ENCODE results near the gene PCYOX1L.

The PCYOX1L gene

GRCh38 chr5:149414405-149415065, 56.7 kb downstream of the PCYOX1L start:
- DNase-seq (ENCODE audit: low read depth) = no peak
- no peak for TF ChIP-seq CTCF (IDR thresholded peaks at IDR 0.05; ENCODE audit: low read depth, low read length, missing control alignments)
- H3K4me3 ChIP-seq (ENCODE audit: low read depth, low read length) = no peak overlapping the region

DNA sequence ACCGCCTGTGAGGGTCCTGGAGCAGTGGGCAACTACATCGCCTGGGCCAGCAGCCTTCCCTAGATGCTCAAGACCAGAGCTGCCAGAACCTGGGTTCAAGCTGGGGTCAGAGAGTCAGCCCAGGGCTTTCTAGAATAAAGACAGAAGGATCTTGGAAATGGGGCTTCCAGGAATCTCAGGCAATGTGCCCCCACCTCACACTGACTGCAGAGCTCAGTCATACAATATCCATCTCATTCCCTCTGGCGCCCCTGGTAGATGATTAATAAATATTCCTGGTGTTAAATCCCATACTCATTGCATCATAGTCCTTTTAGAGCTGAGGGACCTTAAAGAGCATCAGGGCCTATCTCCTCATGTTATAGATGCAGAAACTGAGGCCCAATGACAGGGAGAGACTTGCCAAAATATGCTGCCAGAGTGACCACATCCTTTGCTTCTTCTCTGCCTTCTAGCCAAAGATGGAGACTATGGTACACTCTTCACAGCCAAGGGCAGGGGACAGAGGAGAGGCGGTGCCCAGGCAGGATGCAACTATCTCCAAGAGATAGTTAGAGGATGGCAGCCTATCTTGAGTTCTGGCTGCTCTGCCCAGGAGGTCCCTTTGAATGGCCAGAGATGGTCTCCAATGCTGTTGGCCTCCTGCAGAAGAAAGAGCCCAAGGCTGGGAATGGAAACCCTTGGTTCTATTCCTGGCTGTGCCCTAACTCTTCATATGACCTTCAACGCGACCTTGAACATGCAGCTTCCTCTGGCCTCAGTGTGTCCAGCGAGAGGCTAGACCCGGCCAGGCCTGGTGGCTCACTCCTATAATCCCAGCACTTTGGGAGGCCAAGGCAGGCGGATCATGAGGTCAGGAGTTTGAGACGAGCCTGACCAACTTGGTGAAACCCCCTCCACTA, 57.5 kb downstream of the PCYOX1L start:
- TF ChIP-seq CTCF (IDR thresholded peaks at IDR 0.05; ENCODE audit: low read depth, low read length, missing control alignments) = no peak
- no peak for DNase-seq (ENCODE audit: low read depth)
- H3K4me3 ChIP-seq (ENCODE audit: low read depth, low read length) = no peak overlapping the region

- DNase-seq (ENCODE audit: low read depth) = no peak
- TF ChIP-seq CTCF (IDR thresholded peaks at IDR 0.05; ENCODE audit: low read depth, low read length, missing control alignments) = no peak
- no peak overlapping the region for H3K4me3 ChIP-seq (ENCODE audit: low read depth, low read length)
Measured at GRCh38 chr5:149416987-149417710, 59.3 kb downstream of the PCYOX1L start.

DNA sequence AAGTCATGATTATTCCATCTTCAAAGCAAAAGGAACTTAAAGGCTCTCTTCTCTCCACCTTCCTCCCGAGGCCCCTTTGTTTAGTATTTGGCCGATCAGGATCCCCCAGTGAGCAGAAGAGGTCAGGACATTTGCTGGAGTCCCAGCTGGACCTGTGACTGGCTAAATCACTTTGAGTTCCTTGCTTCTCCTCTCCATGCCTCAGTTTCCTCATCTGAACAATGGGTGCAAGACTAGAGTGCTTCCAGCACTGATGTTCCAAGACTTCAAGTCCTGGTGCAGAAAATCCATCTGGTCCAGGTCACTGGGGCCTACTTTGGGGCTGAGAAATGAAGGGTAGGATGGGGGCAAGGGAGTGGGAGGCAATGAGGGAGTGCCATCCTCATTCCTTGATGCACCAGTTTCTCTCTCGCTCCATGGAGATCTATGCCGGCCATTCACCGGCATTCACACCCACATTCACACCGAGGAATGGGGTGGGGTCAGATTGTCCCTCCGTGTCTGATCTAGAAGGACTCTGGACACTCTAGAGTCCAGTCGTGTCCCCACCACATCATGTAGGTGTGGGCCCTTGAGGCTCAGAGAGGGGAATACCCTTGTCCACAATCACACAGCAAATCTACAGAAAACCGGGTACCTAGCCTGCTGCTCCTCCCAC, 60.0 kb downstream of the PCYOX1L start:
- H3K4me3 ChIP-seq (ENCODE audit: low read depth, low read length) = no peak overlapping the region
- no peak for DNase-seq (ENCODE audit: low read depth)
- TF ChIP-seq CTCF (IDR thresholded peaks at IDR 0.05; ENCODE audit: low read depth, low read length, missing control alignments) = no peak

- H3K4me3 ChIP-seq (ENCODE audit: low read depth, low read length) = no peak overlapping the region
- no peak for TF ChIP-seq CTCF (IDR thresholded peaks at IDR 0.05; ENCODE audit: low read depth, low read length, missing control alignments)
- DNase-seq (ENCODE audit: low read depth) = no peak
Measured at GRCh38 chr5:149418910-149419531, 61.2 kb downstream of the PCYOX1L start.
